Activated CD8-positive, alpha-beta memory T cell treated with anti-CD3 and anti-CD28 coated beads, Interleukin-2, amount 50 U/mL, for 1 hour (primary cell): ENCODE measurements around the gene ATP11A.

Experiments
- DNase-seq: peaks from one replicate; pipeline ENCODE4 v3.0.0-alpha.2; 2020; ENCODE audit errors: extremely low read depth

Gene ATP11A

DNA sequence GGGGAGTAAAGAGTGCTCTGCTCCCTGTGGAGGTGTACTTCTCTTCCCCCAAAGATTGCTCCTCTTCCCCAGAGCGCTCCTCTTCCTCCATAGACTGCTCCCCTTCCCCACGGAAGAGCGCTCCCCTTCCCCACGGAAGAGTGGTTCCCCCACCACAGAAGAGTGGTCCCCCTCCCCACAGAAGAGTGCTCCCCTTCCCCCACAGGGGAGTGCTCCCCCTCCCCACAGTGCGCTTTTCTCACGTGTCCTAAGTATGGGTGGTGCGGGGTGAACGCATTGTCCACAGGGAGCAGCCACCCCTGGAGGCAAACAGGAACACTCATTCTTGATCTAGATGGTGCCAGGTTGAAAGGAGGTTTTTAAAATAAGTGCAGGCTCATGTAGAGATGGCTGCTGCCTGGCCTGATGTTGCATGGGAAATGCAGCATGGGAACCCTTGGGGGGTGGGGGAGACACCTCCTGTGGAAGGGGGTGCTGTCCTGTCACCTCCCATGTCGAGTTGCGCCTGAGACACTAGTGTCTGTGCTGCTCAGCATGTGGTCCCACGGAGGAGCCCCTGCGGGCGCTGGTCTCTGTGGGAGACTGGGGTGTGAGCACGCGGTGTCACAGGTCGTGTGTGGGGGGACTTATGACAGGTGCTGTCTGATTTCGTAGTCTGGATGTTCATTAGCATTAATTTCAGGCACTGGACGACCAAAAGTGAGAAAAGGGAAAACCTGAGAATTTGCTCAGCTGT is 52.2 kb downstream of the ATP11A start:
- no peak for DNase-seq

DNA sequence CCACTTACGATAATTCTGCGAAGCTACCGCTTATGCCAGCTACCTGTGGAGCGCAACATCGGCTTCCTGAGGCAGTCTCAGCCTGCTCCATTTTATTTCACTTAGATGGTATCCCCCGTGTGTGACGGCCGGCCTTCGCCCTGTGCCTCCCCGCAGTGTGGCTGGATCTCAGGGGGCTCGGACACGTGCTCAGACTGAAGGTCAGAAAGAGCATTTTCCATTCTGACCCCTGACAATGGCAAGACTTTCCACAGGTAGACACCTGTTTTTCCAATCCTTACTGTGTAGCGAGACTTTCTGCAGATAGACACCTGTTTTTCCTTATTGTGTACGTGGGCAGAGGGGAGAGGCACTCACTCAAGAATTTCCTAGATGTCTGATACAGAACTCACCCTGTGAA is 52.7 kb downstream of the ATP11A start:
- no peak for DNase-seq

DNA sequence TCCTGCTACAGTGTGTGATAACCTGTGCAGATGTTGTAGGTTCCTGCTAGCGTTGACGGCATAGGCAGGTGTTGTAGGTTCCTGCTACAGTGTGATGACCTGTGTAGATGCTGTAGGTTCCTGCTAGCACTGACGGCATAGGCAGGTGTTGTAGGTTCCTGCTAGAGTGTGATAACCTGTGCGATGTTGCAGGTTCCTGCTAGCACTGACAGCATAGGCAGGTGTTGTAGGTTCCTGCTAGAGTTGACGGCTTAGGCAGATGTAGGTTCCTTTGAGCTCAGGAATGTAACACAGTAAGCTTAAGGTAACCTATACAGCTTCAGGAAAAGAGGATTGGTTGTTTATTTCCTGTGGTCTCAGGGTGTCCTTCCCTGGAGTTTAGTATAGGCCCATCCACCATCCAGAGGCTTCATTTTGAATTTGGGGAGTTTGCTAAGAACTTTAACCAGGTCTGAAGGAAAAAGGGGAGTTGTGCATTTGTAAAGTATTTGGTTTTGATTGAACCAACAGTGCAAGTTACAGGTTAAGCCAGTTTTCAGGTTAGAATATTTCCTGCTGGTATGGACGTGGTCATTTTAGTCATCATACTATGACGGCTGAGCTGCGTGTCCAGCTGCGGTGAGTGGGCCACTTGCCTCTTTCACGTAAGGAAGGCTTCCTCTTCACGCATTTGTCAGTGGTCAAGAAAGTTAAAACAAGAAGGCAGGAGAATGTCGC is 53.8 kb downstream of the ATP11A start:
- DNase-seq, result no peak

DNA sequence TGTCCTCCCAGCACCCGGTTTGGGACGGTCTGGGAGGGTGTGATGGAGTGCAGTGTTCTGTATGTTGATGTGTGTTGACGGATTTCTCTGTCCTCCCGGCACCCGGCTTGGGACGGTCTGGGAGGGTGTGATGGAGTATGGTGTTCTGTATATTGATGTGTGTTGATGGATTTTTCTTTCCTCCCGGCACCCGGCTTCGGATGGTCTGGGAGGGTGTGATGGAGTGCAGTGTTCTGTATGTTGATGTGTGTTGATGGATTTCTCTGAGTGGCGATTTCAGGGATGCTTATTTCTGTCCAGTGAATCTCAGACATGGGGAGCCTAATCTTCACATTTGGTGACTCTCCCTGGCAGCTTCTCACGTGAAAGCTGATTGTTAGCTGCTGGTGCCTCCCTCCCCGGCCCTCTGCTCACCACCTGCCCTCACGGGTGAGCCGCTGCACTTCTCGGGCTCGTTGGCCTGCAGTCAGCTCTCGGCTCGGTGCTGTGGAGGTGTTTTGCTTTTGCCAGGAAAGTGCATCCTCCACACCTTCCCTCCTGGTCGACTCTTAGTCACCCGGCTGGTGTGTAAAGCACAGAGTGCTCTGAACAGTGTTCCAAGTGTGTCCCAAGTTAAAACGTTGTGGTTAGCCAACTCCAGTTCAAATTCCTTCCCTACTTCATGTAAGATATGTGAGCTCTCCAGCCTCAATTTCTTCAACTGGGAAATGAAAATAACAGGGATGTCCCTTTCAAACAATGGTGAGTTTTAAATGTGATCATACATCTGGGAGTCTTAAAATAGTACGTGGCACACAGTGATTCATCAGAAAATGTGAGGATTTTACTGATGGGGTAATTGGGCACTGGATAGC is 54.6 kb downstream of the ATP11A start:
- DNase-seq, result no peak

DNA sequence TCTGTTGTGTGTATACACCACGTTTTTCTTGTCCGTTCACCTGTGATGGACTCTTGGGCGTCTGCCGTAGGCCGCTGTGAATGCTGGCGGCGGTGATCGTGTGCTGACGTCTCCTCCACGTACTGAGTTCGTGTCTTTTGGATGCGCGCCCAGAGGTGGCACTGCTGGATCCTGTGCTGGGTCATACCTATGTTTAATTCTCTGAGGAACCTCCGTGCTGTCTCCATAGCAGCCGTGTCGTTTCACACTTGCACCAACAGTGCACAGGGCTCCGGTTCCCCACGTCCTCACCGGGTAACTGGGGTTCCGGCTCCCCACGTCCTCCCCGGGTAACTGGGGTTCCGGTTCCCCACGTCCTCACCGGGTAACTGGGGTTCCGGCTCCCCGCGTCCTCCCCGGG is 56.2 kb downstream of the ATP11A start:
- DNase-seq, result no peak

DNA sequence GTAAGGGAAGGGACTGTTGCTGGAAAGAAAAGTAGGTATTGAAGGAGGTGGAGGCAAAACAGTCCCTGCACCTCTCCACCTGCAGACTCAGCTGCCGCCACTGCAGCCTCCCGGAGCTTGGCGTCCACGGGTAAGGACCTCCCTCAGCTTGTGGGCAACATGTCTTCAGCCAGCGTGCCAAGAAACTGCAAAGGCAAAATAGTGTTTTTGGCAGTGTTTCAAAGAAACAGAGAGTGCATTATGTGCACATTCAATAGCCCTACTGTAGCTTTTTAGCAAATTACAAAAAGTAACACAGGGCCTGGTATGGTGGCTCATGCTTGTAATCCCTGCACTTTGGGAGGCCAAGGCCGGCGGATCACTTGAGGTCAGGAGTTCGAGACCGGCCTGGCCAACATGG is 57.4 kb downstream of the ATP11A start:
- no peak for DNase-seq

DNA sequence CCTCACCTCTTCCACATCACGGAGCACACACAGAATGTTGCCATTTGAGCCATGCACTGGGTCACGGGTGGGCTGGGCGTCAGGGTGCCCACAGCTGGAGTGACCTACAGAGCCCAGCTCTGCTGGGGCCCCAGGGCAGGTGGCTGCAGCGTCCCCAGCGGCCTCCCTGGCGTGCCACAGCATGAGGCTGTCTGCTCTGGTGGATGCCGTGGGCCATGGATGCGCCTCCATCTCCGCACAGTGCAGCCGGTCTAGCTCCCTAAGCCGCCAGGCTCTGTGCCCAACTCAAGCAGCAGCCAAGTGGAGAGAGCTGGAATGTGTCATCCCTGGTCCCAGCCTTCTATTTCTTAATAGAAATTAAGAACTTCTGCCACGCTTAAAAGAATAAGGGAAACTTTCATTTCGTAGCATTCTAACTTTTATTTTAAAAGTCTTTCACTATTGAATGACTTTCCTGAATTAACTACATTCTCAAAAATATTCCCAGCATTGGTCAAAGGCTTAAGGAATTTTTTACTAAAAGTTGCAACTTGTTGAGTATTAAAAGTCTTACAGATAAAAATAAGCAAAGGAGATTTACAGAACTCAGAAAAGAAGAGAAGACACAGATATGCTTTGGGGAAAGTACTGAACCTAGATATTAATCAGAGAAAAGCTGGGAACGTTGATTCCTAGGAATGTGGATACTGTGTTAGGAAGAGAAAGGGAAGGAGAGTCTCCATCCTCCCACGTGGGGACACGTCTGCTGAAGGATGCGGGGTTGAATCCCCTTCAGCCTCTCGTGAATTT is 59.3 kb downstream of the ATP11A start:
- DNase-seq, result no peak

DNA sequence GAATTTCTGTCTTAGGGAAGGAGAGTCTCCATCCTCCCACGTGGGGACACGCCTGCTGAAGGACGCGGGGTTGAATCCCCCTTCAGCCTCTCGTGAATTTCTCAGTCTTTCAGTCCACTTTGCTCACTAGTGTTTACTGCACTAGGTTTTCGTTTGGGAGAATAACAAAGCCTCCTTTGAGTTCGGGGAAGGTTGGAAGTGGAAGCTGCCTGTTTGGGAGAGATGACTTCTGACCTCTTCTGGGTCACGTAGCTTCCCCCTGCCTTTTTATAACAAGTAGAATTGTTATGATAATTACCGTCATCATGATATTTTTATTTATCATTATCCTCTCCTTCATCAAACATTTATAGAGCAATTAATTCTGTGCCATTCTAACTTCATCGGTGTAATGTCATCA is 60.7 kb downstream of the ATP11A start:
- DNase-seq, result no peak

DNA sequence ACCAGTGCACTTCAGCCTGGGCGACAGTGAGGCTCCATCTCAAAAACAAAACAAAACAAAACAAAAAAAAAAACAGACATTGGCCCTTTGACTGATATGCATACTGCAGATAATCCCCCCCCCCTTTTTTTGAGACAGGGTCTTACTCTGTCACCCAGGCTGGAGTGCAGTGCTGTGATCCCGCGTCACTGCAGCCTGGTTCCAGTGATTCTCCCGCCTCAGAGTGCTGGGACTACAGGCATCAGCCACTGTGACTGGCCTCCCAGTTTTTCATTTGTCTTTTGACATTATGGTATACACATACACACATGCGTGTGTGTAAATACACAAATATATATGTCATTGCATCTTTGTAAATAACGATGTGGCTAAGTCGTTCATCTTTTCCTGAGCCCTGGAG is 61.8 kb downstream of the ATP11A start:
- DNase-seq, result no peak

DNA sequence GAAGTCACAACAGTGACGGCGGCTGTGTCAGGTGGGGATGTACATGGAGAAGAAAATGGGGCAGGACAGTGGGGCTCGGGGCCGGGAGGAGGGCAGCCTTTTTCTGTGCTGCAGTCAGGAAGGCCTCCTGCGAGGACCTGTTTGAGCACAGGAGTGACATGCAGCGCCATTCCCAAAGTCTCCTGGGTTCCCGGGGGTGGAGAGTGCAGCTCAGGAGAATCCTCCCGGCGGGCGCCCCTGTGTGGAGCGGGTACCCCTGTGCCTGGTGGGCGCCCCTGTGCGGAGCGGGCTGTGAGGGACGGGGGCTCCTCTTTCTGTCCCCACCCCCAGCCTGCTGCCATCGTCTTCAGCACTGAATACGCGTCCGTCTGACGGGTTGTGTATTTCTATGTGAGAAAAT is 62.4 kb downstream of the ATP11A start:
- DNase-seq, result no peak

DNA sequence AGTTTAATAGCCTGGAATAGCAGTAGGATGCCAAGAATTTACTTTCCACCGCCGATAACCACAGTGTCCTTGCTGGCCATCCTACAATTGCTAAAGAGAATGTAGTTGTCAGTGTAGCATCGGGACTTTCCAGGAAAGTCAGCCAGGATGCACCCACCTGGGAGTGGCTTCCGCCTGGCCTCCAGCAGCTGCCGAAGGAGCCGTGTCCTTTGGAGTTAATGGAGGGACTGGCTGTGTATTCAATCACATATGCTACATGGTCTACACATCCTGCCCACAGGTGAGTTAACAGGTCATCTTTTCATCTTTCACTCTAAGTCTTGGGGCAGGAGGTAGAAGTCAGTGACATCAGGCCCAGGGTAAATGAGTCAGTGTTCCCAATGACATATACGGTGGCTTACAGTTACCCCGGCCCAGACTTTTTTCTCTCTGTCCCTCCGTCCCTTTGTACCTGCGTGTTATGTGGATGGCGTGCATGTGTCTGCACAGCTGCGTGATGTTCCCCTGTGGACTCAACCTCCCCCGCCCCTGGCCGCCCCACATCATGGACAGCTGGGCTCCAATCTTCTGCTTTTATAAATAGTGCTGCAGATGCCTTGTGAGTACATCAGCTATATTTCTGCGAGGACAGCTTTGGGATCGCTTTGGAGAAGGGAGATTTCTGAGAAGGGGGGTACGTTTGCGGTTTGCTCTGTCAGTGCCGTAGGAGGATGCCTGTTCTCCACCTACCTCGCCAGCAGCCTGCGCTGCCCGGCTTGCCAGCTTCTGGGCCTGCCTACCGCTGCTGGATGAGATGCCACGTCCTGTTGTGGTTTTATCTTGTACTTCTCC is 63.1 kb downstream of the ATP11A start:
- DNase-seq, result no peak

DNA sequence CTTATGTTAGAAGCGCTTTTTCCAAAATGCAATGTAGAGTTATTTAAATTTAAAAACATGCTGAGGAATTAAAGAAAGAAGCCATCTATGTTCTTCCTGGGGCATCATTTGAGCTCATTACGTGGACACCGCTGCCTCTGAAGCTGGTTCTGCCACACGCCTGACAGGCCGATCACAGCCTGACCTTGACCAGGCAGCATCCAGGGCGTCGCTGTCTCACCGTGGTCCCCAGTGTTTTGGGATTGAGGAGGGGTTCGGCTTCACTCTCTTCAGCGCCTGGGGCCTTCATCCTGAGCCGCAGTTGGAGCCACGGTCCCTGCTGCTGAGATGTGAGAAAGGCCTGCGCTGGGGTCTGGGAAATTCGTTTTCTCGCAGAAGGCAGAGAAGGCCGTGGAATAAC is 64.0 kb downstream of the ATP11A start:
- no peak for DNase-seq

DNA sequence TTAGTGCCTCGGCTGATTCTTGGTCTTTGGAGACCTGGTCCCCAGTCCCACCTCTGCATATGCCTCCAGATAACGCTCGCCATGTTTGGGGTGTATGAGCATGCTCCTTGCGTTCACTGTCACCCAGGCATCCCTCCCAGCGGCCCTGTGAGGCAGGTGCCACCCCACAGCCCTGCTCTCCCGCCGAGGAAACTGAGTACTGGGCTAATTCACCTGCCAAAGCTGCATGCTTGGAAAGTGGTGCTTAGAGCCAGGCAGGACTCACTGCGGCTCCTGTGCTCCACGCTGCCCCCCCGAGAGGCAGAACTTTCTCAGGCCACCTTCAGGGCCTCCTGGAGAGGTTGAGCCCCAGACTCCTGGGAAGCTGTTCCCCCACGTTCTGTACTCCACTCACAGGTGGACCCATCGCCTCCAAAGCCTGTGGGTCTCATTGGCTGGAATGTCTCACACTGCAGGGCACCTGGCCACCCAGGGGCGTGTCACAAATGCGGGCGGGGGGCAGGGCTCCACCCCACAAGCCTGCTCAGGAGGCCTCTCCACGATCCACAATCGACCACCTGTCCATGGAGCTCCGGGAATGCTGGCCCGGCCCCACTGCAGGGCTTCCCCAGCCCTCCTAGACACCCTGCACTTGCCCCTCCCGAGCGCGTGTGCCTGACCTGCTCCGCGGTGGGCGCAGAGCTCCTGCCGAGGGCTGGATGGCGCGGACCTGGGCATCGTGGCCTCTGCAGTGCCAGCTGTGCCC is 64.6 kb downstream of the ATP11A start:
- no peak for DNase-seq

DNA sequence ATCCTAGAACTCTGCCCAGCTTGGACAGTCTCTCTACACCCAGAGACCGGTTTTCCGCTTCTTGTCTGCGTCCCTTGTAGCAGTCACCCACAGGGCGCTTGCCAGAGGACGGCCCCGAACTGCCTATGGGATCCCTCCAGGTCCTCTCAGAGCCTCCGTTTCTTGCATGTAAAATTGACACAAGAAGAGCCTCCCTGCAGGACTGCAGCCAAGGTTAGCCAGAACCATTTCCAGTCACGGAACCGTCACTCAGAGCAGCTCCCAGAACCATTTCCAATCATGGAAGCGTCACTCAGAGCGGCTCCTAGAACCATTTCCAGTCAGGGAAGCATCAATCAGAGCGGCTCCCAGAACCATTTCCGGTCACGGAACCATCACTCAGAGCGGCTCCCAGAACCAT is 65.5 kb downstream of the ATP11A start:
- no peak for DNase-seq

DNA sequence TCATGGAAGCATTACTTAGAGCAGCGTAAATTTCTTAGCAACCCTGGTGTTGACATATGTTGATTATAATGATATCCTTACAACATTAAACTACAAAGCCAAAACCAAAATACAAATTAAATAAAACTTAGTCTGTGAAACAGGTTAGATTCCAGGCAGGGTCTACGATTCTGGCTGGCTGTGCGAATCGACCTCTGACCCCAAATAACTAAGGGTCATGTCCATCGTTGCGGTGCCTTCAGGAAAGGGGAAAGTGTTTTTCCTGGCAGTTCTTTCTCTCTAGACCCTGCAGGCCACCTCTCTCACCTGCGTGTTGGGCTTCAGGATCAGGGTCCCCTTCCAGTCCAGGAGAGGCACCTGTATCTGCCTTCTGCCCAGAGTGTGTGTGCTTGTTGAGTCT is 66.2 kb downstream of the ATP11A start:
- no peak for DNase-seq

DNA sequence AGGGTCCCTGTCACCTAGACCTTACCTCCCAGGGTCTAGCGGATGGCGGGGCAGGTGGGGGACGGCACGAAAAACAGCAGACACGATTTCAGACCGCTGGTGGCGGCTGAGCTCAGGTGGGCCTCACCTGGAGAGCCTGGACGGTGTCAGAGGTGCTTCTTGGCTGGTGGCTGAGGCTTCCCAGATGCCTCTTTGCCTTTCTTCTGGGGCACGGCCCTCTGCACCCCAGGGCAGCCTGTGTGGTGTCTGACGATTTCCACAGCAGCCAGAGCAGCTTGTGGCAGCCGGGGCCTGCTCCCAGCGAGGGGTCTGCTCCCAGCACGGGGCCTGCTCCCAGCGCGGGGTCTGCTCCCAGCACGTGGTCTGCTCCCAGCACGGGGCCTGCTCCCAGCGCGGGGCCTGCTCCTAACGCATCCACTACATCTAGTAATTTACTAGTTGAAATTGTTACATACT is 66.7 kb downstream of the ATP11A start:
- no peak for DNase-seq

DNA sequence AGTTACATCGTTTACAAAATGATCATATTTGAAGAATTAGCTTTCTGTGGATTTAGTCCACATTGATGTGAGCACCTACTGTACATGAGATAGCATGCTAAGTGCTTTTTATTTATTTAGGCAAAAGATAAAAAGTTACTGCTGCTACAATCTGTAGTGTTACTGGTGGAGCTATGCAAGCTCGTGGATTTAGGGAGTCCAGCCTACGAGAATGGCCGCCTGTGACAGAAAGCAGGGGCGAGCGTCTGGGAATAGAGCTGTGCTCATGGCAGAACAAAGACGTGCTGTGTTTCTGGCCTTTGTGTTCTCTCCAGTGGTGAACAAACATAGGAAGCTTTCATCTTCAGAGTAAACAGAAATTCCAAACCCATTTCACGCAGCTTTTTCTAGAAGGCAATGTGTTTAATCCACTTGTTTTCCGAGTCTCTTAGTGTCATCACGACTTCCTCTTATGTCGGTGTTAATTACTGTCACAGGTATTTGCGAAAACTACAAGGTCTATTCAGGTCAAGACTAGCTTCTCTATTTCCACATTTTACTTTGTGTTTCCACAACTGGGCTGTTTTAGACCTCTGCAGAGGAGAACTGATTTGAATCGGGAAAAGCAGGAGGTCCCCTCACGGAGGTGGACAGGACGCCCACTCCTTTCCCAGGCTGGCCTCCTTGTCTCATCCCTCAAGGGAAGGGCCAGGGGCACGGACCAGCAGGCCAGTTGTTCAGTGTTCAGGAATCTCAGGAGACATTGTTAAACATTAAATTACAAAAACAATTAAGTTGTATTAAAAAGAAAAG is 67.3 kb downstream of the ATP11A start:
- DNase-seq, result no peak

DNA sequence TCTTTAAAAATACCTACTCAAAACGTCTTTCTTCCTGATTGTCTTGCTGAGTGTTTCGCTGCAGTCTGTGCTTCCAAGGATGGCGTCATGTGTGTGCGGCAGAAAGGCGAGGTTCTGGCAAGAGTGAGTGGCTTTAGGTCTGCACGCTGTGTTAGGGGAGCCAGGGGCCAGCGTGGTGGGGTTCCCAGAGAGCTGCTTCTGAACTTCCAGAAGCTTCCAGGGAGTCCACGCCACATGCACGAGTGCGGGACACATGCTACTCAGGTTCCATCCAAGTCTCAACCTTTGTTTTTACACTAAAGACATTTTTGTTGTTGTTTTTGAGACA is 67.9 kb downstream of the ATP11A start:
- DNase-seq, result no peak

DNA sequence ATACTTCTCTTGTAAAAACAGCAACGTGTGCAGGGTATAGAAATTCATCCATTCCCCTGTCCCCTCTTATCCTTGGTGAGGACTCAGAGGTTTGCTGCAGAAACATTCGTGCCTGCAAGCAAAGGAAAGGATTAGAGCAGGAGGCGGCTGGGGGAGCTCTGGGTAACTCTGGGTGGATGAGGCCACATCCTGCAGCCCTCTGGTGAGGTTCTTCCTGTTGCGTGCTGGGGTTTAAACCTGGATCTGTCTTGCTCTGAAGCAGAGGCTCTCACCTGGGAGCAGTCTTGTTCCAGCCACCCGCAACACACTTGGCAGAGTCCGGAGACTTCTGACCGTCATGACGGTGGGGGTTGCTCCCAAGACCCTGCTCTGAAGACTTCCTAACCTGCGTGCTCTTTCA is 69.2 kb downstream of the ATP11A start:
- no peak for DNase-seq

DNA sequence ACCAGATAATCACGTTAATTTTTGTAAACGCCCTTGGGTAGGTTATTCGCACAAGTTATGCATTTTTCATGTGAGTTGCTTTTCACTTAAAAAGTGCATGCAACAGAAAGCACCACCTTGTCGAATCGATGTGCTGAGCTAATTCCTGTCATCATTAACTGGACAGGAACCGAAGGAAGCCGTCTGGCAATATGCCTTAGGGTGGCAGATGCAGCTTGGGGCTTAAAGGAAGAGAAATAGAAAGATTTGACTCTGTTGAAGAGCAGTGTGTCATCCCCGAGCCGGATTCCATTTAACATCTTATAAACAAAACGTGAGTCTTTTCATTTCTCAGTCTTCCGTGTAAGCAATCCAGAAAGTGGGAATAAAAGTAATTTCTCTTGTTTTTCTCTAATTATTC is 70.0 kb downstream of the ATP11A start:
- DNase-seq, result no peak
